NB4 (cell line): ENCODE results near the gene DLG2.

ENCODE experiments used
- DNase-seq: peaks from one replicate; pipeline ENCODE4 v3.0.0; 2010; ENCODE audit warnings: low read depth
- H3K4me3 ChIP-seq: one replicate; pipeline ENCODE4 v1.5.1; 2011; ENCODE audit warnings: mild to moderate bottlenecking, low read depth, low read length, moderate library complexity
- CTCF ChIP-seq: IDR thresholded peaks from one replicate; pipeline ENCODE4 v1.5.1; 2012; ENCODE audit warnings: low read depth, low read length
- MYC ChIP-seq: IDR thresholded peaks from 2 replicates; pipeline ENCODE4 v1.6.1; 2011; ENCODE audit warnings: low read depth, low read length
- POLR2A ChIP-seq: IDR thresholded peaks from 2 replicates; pipeline ENCODE4 v1.6.1; 2011; ENCODE audit warnings: mild to moderate bottlenecking; ENCODE audit not compliant: insufficient read length; ENCODE audit errors: extremely low read depth
- TF ChIP-seq, protein P1 (sequence below): IDR thresholded peaks from 2 replicates; pipeline ENCODE4 v1.6.1; 2011; ENCODE audit warnings: low read depth, low read length

Gene DLG2

DNA sequence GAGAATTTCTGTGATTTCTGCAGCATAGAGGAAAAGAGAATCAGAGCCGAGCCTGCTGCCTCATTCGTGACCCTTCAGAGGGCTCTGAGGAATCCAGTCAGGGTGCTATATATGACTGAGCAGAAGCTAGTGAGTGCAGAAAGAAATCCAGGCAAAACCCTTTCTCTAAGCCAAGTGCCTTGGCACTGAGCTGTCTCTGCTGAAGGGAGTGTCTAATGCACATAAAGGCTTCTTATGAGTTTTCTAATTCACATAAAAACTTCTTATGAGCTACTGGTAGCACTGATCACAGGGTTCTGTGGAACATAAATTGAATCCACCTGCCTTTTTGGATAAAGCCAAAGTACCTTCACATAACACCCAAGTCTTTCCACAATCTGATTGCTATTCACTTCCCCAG, 1555.3 kb downstream of the DLG2 start:
- no peak for DNase-seq
- no peak overlapping the region for H3K4me3 ChIP-seq
- TF ChIP-seq, protein P1, sequence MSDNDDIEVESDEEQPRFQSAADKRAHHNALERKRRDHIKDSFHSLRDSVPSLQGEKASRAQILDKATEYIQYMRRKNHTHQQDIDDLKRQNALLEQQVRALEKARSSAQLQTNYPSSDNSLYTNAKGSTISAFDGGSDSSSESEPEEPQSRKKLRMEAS = no peak
- TF ChIP-seq CTCF (no peak), MYC (no peak), POLR2A (no peak)

- no peak for DNase-seq
- no peak overlapping the region for H3K4me3 ChIP-seq
- TF ChIP-seq CTCF (no peak), POLR2A (no peak), MYC (no peak)
- TF ChIP-seq, protein P1 = no peak
These were observed 1558.1 kb downstream of the DLG2 start for GRCh38 chr11:84069048-84069447.

DNA sequence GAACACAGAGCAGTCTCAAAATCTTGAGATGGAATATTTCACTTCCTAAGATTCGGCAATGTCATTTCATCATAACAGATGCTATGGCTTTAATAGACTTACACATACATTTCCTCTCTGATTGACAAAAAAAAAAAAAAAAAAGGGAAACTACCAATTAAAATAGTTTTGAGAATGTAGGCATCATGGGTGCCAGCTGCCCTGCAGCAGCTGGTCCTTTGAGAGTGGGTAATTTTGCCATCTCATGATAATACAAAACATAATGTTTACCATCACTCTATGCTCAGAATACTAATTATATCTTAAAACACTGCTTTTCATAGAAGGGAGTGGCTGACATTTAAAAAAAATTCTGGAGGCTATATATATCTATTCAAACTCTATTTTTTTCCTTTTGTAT, 1565.4 kb downstream of the DLG2 start:
- DNase-seq = no peak
- TF ChIP-seq MYC (no peak), CTCF (no peak)
- TF ChIP-seq, protein P1 = no peak
- no peak overlapping the region for H3K4me3 ChIP-seq

DNA sequence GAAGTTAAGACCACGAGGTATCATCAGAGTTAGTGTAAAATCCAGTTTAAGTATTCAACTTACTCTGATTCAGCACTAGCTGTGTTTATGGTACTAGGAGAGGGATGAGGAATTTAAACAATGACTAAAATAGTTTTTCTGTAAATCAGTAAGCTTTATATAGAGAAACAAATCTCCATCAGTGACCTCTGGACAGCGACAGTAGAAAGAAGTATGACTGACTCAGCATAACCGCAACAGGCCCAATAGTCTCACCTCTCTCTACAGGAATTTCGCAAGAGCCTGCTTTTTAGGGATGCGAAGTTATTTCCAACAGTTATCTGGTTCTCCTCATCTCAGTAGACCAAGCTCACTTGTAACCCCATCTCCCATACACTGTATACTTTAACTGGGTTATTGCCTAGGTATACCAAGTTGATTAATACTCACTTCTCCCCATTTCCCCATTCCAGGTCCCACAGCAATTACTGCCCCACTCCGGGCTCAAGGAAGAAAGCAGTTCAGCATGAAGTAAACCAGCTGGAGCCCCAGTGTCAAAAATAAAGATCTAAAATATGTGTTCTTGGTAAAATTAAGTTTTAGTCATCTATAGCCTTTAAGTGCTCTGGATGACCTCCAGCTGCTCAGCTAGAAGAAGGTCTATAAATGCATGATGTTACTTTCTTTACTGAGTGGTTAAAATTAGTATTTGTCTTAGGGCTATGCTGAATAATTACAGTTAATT, 1570.3 kb downstream of the DLG2 start:
- H3K4me3 ChIP-seq = no peak overlapping the region
- DNase-seq = no peak
- no peak for TF ChIP-seq CTCF
- no peak for TF ChIP-seq MYC
- no peak for TF ChIP-seq POLR2A
- TF ChIP-seq, protein P1 = no peak

DNA sequence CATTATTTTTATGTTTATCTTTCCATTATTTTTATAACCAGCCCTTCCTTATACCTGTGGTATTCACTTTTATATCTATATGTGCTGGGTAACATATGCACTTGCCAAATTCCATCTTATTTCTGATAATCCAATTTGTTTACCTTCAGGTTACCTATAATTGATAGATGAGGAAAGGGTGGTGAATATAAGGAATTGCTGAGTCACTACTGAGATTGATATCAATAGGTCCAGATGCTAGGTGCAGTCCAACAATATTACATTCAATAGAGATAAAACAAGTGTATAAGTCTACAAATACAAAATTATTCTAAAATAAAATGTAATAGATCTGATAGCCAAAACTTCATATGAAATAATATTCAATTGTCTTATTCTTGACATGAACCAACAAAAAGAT, 1582.0 kb downstream of the DLG2 start:
- no peak for DNase-seq
- H3K4me3 ChIP-seq = no peak overlapping the region
- TF ChIP-seq MYC (no peak), POLR2A (no peak), CTCF (no peak)
- TF ChIP-seq, protein P1 = no peak

GRCh38 chr11:84044706-84045105, 1582.4 kb downstream of the DLG2 start:
- no peak for DNase-seq
- no peak for TF ChIP-seq MYC
- TF ChIP-seq POLR2A = no peak
- TF ChIP-seq, protein P1 = no peak
- no peak for TF ChIP-seq CTCF
- H3K4me3 ChIP-seq = no peak overlapping the region
